HUES48 (cell line): Measurements from ENCODE around the gene LETM1.
A peak's percentile ranks its signal among the peaks of the same experiment; 100 is the strongest.

Source experiments
- H3K27ac ChIP-seq: one replicate; pipeline ENCODE4 v1.7.0; 2013; ENCODE audit warnings: low read depth, low read length, inconsistent platforms
- H3K27me3 ChIP-seq: 2 replicates; pipeline ENCODE4 v1.6.1; 2013; ENCODE audit warnings: mild to moderate bottlenecking, low read length; ENCODE audit not compliant: control insufficient read depth, insufficient read depth
- H3K36me3 ChIP-seq: 2 replicates; pipeline ENCODE4 v1.6.1; 2013; ENCODE audit warnings: low read length; ENCODE audit not compliant: control insufficient read depth, insufficient read depth
- H3K4me1 ChIP-seq: 2 replicates; pipeline ENCODE4 v1.6.1; 2013; ENCODE audit warnings: mild to moderate bottlenecking, low read length; ENCODE audit not compliant: control insufficient read depth, insufficient read depth
- H3K4me3 ChIP-seq: 2 replicates; pipeline ENCODE4 v1.5.1; 2013; ENCODE audit warnings: mild to moderate bottlenecking, low read depth, low read length
- H3K9ac ChIP-seq: 2 replicates; pipeline ENCODE4 v1.6.1; 2013; ENCODE audit warnings: mild to moderate bottlenecking, low read depth, low read length, moderate library complexity
- H3K9me3 ChIP-seq: 2 replicates; pipeline ENCODE4 v1.6.1; 2013; ENCODE audit warnings: low read length; ENCODE audit not compliant: control insufficient read depth, insufficient read depth

LETM1 gene

GRCh38 chr4:1770791-1771231 lies 85.1 kb downstream of the LETM1 start:
- peaks cover 8% of the 10 kb centered on the region; the same call in 1 of the 2 replicates for H3K27me3 ChIP-seq
- no peak overlapping the region for H3K4me3 ChIP-seq
- H3K9ac ChIP-seq: no peak overlapping the region
- no peaks in the 10 kb centered on the region for H3K9me3 ChIP-seq
- H3K27ac ChIP-seq: no peak overlapping the region
- no peaks in the 10 kb centered on the region for H3K36me3 ChIP-seq
- peaks cover 20% of the 10 kb centered on the region for H3K4me1 ChIP-seq

- Histone ChIP-seq H3K4me3 (no peak overlapping the region), H3K27ac (no peak overlapping the region), H3K36me3 (no peaks in the 10 kb centered on the region), H3K9ac (no peak overlapping the region), H3K27me3 (peaks cover 8% of the 10 kb centered on the region), H3K4me1 (peaks cover 25% of the 10 kb centered on the region), H3K9me3 (no peaks in the 10 kb centered on the region)
Measured at GRCh38 chr4:1770245-1770644, 85.7 kb downstream of the LETM1 start.

GRCh38 chr4:1769692-1770091 lies 86.3 kb downstream of the LETM1 start:
- Histone ChIP-seq H3K4me3 (no peak overlapping the region), H3K27me3 (peaks cover 8% of the 10 kb centered on the region), H3K9me3 (no peaks in the 10 kb centered on the region), H3K36me3 (no peaks in the 10 kb centered on the region), H3K27ac (no peak overlapping the region), H3K4me1 (peaks cover 25% of the 10 kb centered on the region), H3K9ac (no peak overlapping the region)

GRCh38 chr4:1768367-1769034 lies 87.5 kb downstream of the LETM1 start:
- Histone ChIP-seq H3K36me3 (no peaks in the 10 kb centered on the region), H3K27ac (peak overlapping the region; percentile 47), H3K4me1 (peaks cover 25% of the 10 kb centered on the region), H3K27me3 (peaks cover 8% of the 10 kb centered on the region), H3K9me3 (no peaks in the 10 kb centered on the region), H3K4me3 (peak overlapping the region; percentile 46; the same call in 1 of the 2 replicates), H3K9ac (peak overlapping the region; percentile 18; the same call in 1 of the 2 replicates)

DNA sequence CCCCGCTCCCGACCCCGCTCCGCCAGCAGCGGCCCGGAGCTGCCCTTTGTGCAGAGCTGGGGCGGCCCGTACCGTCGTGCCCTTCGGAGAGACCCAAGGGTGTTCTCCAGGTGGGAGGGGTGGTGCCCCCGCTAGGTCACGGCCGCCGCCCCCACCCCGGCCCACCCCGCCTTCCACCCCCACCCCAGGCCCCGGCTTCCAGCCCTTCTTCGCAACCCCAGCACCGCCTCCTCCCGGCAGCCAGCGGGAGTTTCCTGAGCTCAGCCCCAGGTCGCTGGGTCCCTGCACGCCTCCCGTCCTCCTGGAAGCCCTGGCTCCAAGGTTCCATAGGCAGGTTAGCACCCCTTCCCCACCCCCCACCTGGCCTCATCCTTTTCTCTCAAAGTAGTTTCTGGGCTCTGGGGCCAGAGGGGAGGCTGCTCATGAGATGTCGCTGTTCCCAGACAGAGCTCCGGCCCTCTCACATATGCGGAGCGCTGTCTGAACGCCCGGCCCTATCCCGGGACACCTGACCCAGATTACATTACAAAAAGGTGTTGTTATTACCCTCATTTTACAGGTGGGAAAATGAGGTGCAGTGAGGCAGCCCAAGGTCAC lies 88.1 kb downstream of the LETM1 start:
- Histone ChIP-seq H3K9ac (peak overlapping the region; percentile 18; the same call in 1 of the 2 replicates), H3K4me1 (peaks cover 25% of the 10 kb centered on the region), H3K27me3 (peaks cover 8% of the 10 kb centered on the region), H3K9me3 (no peaks in the 10 kb centered on the region), H3K27ac (peak overlapping the region; percentile 47), H3K36me3 (no peaks in the 10 kb centered on the region), H3K4me3 (peak overlapping the region; percentile 46; the same call in 1 of the 2 replicates)

GRCh38 chr4:1767061-1767769 lies 88.7 kb downstream of the LETM1 start:
- Histone ChIP-seq H3K9me3 (no peaks in the 10 kb centered on the region), H3K4me1 (peaks cover 25% of the 10 kb centered on the region), H3K27ac (peak overlapping the region; percentile 72), H3K4me3 (peak overlapping the region; percentile 37; the same call in 1 of the 2 replicates), H3K27me3 (peaks cover 8% of the 10 kb centered on the region), H3K9ac (no peak overlapping the region), H3K36me3 (no peaks in the 10 kb centered on the region)

- H3K27ac ChIP-seq: peak overlapping the region; percentile 72
- peaks cover 25% of the 10 kb centered on the region for H3K4me1 ChIP-seq
- no peak overlapping the region for H3K9ac ChIP-seq
- peak overlapping the region; percentile 37 for H3K4me3 ChIP-seq
- no peaks in the 10 kb centered on the region for H3K9me3 ChIP-seq
- no peaks in the 10 kb centered on the region for H3K36me3 ChIP-seq
- H3K27me3 ChIP-seq: peaks cover 8% of the 10 kb centered on the region
Measured at GRCh38 chr4:1766106-1767060, 89.6 kb downstream of the LETM1 start.

DNA sequence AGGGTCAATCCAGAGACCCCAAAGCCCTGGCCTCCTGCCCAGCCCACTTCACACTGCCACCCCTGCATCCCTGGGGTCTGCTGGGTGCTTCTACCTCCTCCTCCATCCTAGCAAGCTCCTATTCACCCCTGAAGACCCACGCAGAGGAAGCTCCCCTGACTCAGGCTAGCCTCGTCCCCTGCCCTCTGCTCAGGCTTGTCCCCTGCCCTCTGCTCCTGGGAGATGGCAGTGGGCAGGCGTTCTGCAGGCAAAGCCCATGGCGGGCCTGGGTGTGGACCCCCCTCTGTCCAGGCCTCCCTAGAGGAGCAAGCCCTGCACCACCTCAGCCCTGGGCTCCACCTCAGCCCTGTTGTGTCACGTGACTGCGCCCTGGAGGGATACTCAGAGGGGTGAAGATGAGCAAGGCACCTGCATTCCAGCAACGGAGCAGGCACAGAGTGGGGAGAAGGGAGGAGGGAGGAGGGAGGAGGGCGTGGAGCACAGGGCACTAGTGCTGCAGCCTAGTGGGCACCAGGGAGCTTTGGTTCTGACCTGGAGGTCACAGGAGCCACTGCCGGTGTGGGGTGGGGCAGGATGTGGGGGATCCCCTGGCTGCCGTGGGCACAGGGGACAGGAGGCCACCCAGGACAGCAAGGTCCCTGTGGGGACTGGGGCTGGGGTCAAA lies 90.4 kb downstream of the LETM1 start:
- H3K27me3 ChIP-seq: peaks cover 8% of the 10 kb centered on the region
- H3K9me3 ChIP-seq: no peaks in the 10 kb centered on the region
- H3K27ac ChIP-seq: no peak overlapping the region
- peaks cover 25% of the 10 kb centered on the region for H3K4me1 ChIP-seq
- H3K9ac ChIP-seq: no peak overlapping the region
- H3K36me3 ChIP-seq: no peaks in the 10 kb centered on the region
- H3K4me3 ChIP-seq: no peak overlapping the region

DNA sequence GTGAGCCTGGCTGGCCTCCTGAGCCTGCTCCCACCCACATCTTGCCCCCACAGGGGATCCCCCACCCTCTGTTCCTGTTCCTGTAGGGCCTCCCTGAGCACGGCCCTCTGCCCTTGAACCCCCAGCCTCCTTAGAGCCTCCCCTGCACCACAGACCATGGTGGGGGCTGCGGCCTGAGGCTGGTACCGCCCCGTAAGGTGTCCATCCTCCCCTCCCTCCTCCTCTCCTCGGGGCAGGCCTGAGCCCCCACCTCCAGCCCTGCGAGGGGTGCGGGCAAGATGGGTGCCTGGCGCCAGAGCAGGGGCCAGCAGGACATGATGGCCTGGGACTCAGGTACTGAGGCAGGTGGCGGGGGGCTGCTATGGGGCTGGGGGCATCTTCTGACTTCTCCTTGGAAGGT lies 91.3 kb downstream of the LETM1 start:
- H3K9ac ChIP-seq: no peak overlapping the region
- peaks cover 6% of the 10 kb centered on the region; the same call in 1 of the 2 replicates for H3K27me3 ChIP-seq
- no peaks in the 10 kb centered on the region for H3K9me3 ChIP-seq
- no peak overlapping the region for H3K27ac ChIP-seq
- H3K36me3 ChIP-seq: no peaks in the 10 kb centered on the region
- H3K4me3 ChIP-seq: no peak overlapping the region
- H3K4me1 ChIP-seq: peaks cover 25% of the 10 kb centered on the region

DNA sequence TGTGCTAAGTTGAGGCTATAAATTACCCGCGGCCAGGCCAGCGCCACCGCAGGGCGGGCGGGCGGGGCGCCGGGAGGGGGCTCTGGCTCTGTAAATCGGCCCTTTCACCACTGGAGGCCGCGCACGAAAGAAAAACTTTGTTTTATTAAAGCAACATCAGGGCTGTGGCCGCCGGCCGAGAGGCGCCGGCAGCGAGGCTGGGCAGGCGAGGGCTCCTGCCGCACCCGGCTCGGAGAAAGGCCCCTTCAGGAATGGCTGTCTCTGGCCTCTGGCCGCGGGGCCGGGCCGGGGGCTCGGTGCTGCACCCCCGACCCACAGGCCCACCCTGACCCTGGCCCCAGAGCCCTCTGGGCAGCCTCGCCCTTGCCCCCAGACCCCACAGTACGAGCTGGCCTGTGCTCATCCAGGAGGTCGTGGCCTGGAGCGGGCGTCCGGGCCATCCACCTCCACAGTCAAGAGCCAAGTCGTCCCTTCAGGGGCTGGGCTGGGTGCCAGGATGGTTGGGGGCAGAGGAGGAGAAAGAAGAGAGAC lies 92.3 kb downstream of the LETM1 start:
- H3K9ac ChIP-seq: no peak overlapping the region
- H3K4me3 ChIP-seq: no peak overlapping the region
- H3K27me3 ChIP-seq: no peaks in the 10 kb centered on the region; the same call in 1 of the 2 replicates
- H3K27ac ChIP-seq: no peak overlapping the region
- no peaks in the 10 kb centered on the region for H3K9me3 ChIP-seq
- peaks cover 23% of the 10 kb centered on the region for H3K4me1 ChIP-seq
- no peaks in the 10 kb centered on the region for H3K36me3 ChIP-seq
